ENCODE measurements around the gene CPA5. TPM values are rescaled to one million over a fixed set of nuclear protein-coding genes. Genes with fewer than 3 reads are reported as not detected.

The CPA5 gene
- total RNA-seq, 1 donor from 2014 or later, result not detected

GRCh38 chr7:130398526-130399090 is 54.0 kb downstream of the CPA5 start:
- POLR2A ChIA-PET, result no interaction called here
- intact Hi-C loops (cut with micrococcal nuclease), result no loop called here
- Mint-ChIP-seq H3K4me3 (no peak overlapping the region), H3K36me3 (ENCODE audit: low read depth) (peaks cover 5% of the 10 kb centered on the region), H3K27ac (no peak overlapping the region), H3K27me3 (no peaks in the 10 kb centered on the region), H3K4me1 (peaks cover 10% of the 10 kb centered on the region), H3K9me3 (no peaks in the 10 kb centered on the region)
- ATAC-seq (ENCODE audit: low read depth) (no peak), DNase-seq (no peak)
- CTCF ChIA-PET, result no interaction called here
- no peak for TF ChIP-seq CTCF (IDR thresholded peaks at IDR 0.05)

GRCh38 chr7:130400120-130400572 is 55.5 kb downstream of the CPA5 start:
- ChIA-PET POLR2A (no interaction called here), CTCF (no interaction called here)
- Mint-ChIP-seq H3K9me3 (no peaks in the 10 kb centered on the region), H3K27ac (no peak overlapping the region), H3K4me1 (no peaks in the 10 kb centered on the region), H3K4me3 (no peak overlapping the region), H3K36me3 (ENCODE audit: low read depth) (peaks cover 5% of the 10 kb centered on the region), H3K27me3 (no peaks in the 10 kb centered on the region)
- no peak for DNase-seq
- intact Hi-C loops (cut with micrococcal nuclease), result no loop called here
- no peak for TF ChIP-seq CTCF (IDR thresholded peaks at IDR 0.05)
- no peak for ATAC-seq (ENCODE audit: low read depth)

- Mint-ChIP-seq H3K27ac (no peak overlapping the region), H3K36me3 (ENCODE audit: low read depth) (peaks cover 5% of the 10 kb centered on the region), H3K27me3 (no peaks in the 10 kb centered on the region), H3K9me3 (no peaks in the 10 kb centered on the region), H3K4me1 (no peaks in the 10 kb centered on the region), H3K4me3 (no peak overlapping the region)
- no peak for TF ChIP-seq CTCF (IDR thresholded peaks at IDR 0.05)
- CTCF ChIA-PET, result no interaction called here
- no peak for DNase-seq
- POLR2A ChIA-PET, result no interaction called here
- intact Hi-C loops (cut with micrococcal nuclease), result no loop called here
- ATAC-seq (ENCODE audit: low read depth), result no peak
These were observed 56.5 kb downstream of the CPA5 start for GRCh38 chr7:130401101-130401500.

GRCh38 chr7:130401578-130401977 is 57.0 kb downstream of the CPA5 start:
- no peaks in the 10 kb centered on the region for H3K4me1 Mint-ChIP-seq
- no peaks in the 10 kb centered on the region for H3K9me3 Mint-ChIP-seq
- H3K36me3 Mint-ChIP-seq (ENCODE audit: low read depth), result peaks cover 5% of the 10 kb centered on the region
- H3K27ac Mint-ChIP-seq, result no peak overlapping the region
- intact Hi-C loops (cut with micrococcal nuclease), result no loop called here
- ChIA-PET POLR2A (no interaction called here), CTCF (no interaction called here)
- H3K27me3 Mint-ChIP-seq, result no peaks in the 10 kb centered on the region
- DNase-seq (no peak), ATAC-seq (ENCODE audit: low read depth) (no peak)
- TF ChIP-seq CTCF (IDR thresholded peaks at IDR 0.05), result no peak
- no peak overlapping the region for H3K4me3 Mint-ChIP-seq

- DNase-seq (no peak), ATAC-seq (ENCODE audit: low read depth) (no peak)
- no peak overlapping the region for H3K4me3 Mint-ChIP-seq
- no peak for TF ChIP-seq CTCF (IDR thresholded peaks at IDR 0.05)
- no peaks in the 10 kb centered on the region for H3K4me1 Mint-ChIP-seq
- no peaks in the 10 kb centered on the region for H3K27me3 Mint-ChIP-seq
- H3K27ac Mint-ChIP-seq, result no peak overlapping the region
- H3K9me3 Mint-ChIP-seq, result no peaks in the 10 kb centered on the region
- POLR2A ChIA-PET, result no interaction called here
- CTCF ChIA-PET, result no interaction called here
- H3K36me3 Mint-ChIP-seq (ENCODE audit: low read depth), result peaks cover 6% of the 10 kb centered on the region
- intact Hi-C loops (cut with micrococcal nuclease), result no loop called here
These were observed 60.4 kb downstream of the CPA5 start for GRCh38 chr7:130405003-130405402.

All from activated B cell treated with CpG ODN at 0.5 μM for 24 hours (primary cell).